ENCODE results near the gene CD200R1L.
A peak's percentile ranks its signal among the peaks of the same experiment; 100 is the strongest.

The CD200R1L gene

GRCh38 chr3:112770032-112770626, 76.5 kb downstream of the CD200R1L start:
- H3K27me3 Mint-ChIP-seq: no peaks in the 10 kb centered on the region
- no peak overlapping the region for H3K4me3 Mint-ChIP-seq
- peaks cover 55% of the 10 kb centered on the region for H3K4me1 Mint-ChIP-seq
- H3K36me3 Mint-ChIP-seq: no peaks in the 10 kb centered on the region
- H3K9me3 Mint-ChIP-seq: no peaks in the 10 kb centered on the region
- ATAC-seq: no peak
- peak overlapping the region; percentile 59 for H3K27ac Mint-ChIP-seq

GRCh38 chr3:112769286-112769978, 77.2 kb downstream of the CD200R1L start:
- H3K4me3 Mint-ChIP-seq: no peak overlapping the region
- no peak for ATAC-seq

GRCh38 chr3:112767777-112768176, 78.9 kb downstream of the CD200R1L start:
- Mint-ChIP-seq H3K27ac (peak overlapping the region; percentile 51), H3K9me3 (no peaks in the 10 kb centered on the region), H3K4me3 (no peak overlapping the region), H3K27me3 (no peaks in the 10 kb centered on the region), H3K4me1 (peaks cover 39% of the 10 kb centered on the region), H3K36me3 (no peaks in the 10 kb centered on the region)
- ATAC-seq: no peak

More at GRCh38 chr3:112769286-112769978, 77.2 kb downstream of the CD200R1L start:
- H3K4me1 Mint-ChIP-seq: peaks cover 48% of the 10 kb centered on the region
- no peaks in the 10 kb centered on the region for H3K27me3 Mint-ChIP-seq
- no peaks in the 10 kb centered on the region for H3K9me3 Mint-ChIP-seq
- H3K36me3 Mint-ChIP-seq: no peaks in the 10 kb centered on the region
- peak overlapping the region; percentile 59 for H3K27ac Mint-ChIP-seq

- Mint-ChIP-seq H3K36me3 (no peaks in the 10 kb centered on the region), H3K4me3 (no peak overlapping the region), H3K27me3 (no peaks in the 10 kb centered on the region), H3K27ac (peak overlapping the region; percentile 51), H3K9me3 (no peaks in the 10 kb centered on the region), H3K4me1 (peaks cover 34% of the 10 kb centered on the region)
- peak; percentile 95 for ATAC-seq
Measured at GRCh38 chr3:112767177-112767576, 79.5 kb downstream of the CD200R1L start.

Data from stimulated activated memory B cell treated with anti-CD40 and anti-IgM and Interleukin-4, amounts not matched to agents 10 μg/mL and 1 μg/mL and 100 μg/mL, for 72 hours (primary cell).